Activated naive CD4-positive, alpha-beta T cell treated with anti-CD3 and anti-CD28 coated beads, Interleukin-2, amount 50 U/mL, for 72 hours (primary cell): ENCODE results near the gene THBS4. TPM values are rescaled to one million over a fixed set of nuclear protein-coding genes. Genes with fewer than 3 reads are reported as not detected.
A peak's percentile ranks its signal among the peaks of the same experiment; 100 is the strongest.

Source experiments
- ATAC-seq, 2 donors: fragments of 150-1000 bp; cut with Tn5 transposase; 2 replicates each; pipeline ENCODE4 v1.10.0; 2021; ENCODE audit warnings: mild to moderate bottlenecking in 2 of 2, moderate library complexity in 2 of 2
- DNase-seq, 2 donors: peaks; one replicate each; pipeline ENCODE4 v3.0.0; 2021 to 2022; ENCODE audit warnings: low spot score in 2 of 2
- H3K27ac Mint-ChIP-seq, 2 donors: one replicate each; pipeline ENCODE4 v1.8.0; 2022; ENCODE audit warnings: mild to moderate bottlenecking in 2 of 2, mixed read lengths in 2 of 2
- H3K36me3 Mint-ChIP-seq, 2 donors: one replicate each; pipeline ENCODE4 v1.8.0; 2022; ENCODE audit warnings: mixed read lengths in 2 of 2
- H3K9me3 Mint-ChIP-seq, 2 donors: one replicate each; pipeline ENCODE4 v1.8.0; 2022; ENCODE audit warnings: mixed read lengths in 2 of 2
- total RNA-seq, 2 donors: library from RNA; stranded (reverse); gene quantifications; one replicate each; pipeline ENCODE4 v1.2.3, GENCODE V29; 2022

THBS4 gene
- total RNA-seq, 2 donors from 2014 or later = 2.0 TPM

DNA sequence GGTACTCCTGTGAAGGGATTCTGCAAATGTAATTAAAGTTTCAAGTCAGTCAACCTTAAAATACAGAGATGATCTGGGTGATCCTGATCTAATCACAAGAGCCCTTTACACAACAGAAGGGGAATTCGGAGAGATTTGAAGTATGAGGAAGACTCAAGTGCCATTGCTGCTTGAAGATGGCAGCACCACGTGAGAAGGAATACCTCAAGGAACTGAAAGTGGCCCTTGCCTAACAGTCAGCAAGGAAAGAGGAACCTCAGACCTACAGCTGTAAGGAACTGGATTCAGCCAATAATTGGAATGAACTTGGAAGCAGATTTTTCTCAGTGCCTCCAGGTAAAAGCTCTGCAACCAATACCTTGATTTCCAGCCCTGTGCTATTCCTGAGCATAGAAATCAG is 87.4 kb downstream of the THBS4 start:
- peaks cover 0 to 4% of the 10 kb centered on the region in 2 donors for H3K9me3 Mint-ChIP-seq
- H3K36me3 Mint-ChIP-seq = peaks cover 0 to 8% of the 10 kb centered on the region in 2 donors
- ATAC-seq (no peak), DNase-seq (no peak)
- H3K27ac Mint-ChIP-seq = no peak overlapping the region

DNA sequence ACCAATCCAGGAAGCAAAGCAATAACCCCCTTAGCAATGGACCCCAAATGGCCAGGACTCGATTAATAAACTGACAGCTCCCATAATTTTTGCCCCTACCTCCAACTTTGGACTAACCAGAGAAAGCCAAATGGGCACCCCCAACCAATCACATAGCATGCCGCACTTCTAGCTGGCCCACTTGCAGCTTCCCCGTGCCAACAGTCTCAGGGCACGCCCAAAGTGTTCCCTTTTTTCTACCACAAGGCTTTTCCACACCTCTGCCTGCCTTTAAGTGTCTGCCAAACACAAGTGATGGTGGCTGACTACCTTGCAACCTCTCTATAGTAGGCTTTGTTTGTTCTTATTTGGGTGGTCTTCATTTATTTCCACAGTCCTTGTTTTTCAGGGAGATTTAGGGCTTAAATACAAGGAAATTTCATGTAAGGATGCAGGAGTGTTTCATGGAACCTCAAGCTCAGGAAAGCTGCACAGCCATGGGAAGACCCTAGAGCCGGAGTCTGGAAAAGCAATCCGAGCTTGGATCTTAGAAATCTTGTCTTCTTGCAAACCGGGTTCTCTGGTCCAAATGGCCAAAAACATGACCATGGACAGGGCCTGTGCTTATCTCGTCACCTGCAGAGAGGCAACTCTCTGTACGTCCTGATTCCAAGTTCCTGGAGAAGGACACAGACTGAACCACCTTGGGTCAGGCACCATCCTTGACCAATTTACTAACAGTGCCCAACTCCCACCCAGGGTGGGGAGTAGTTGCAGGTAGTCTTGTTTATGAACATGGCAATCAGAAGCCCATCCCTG is 89.2 kb downstream of the THBS4 start:
- DNase-seq (no peak), ATAC-seq (no peak)
- Mint-ChIP-seq H3K36me3 (peaks cover 8 to 9% of the 10 kb centered on the region in 2 donors), H3K27ac (no peak overlapping the region), H3K9me3 (no peaks in the 10 kb centered on the region)

DNA sequence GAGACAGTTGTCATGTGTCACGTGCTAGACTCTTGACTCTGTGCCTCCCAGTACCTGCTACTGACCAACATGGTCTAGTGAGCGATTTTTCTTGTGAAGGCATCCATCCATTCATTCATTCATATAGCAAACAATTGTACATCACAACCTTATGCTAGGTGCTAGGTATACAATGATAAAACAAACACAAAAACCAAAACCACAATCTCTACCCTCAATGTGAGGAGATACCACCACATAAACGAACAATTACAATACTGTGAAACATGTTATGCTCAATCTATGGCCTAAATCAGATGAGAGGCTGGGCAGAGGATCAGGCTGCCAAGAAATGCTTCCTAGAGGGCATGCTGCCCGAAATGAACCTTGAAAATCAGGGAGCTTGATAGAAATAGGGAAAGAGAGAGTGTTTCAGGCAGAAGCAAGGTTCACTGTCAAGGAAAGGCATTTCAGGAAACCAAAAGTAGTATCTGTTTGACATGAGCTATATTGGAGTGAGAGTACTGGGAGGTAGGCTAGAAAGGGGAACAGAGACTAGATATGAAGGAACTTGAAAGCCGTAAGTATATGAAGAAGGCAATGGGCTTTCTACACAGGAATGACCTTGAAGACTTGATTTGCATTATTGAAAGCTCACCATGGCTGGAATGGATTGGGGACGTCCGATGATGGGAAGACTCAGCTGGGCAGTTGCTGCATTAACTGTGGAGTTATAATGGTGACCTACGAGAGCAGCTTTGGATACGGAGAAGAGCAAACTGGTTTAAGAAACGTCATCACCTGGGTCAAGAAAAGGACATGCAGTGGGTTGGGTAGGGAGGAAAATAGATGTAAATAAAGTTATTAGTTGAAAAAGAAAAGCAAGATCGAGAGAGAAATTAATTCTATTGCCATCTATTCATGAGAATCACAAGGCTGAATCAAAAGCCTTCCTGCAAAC is 90.1 kb downstream of the THBS4 start:
- Mint-ChIP-seq H3K27ac (peak overlapping the region; percentile 51 to 67), H3K9me3 (peaks cover 0 to under 1% of the 10 kb centered on the region in 2 donors)
- ATAC-seq = peak in 1 of 2 donors; percentile 34

DNA sequence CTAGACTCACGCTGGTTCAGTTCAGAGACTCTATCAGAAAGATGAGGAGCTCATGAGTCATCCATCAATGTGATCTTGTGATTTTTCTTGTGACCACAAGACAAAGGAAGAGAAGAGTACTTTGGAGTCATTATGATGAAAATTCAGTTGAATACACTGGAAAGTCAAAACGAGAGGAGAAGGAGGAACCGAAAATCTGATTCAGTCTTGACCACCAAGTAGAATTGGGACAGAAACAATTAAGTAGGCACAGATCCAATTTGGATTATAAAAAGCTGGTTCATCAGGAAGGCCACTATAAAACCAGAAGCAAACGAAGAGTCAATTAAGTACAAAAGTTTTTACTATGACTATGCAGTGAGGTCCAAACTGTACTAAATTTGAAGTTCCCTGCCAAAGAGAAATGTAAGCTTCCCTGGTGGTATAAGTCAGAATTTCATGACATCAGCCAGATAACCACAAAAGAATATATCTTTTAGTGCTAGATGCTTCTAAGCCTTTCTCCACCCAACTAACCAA is 90.9 kb downstream of the THBS4 start:
- peak; percentile 85 to 93 for ATAC-seq
- peak overlapping the region; percentile 51 to 67 for H3K27ac Mint-ChIP-seq

More for the DNA sequence above, 90.1 kb downstream of the THBS4 start:
- DNase-seq = no peak
- peaks cover 8 to 10% of the 10 kb centered on the region in 2 donors for H3K36me3 Mint-ChIP-seq

DNA sequence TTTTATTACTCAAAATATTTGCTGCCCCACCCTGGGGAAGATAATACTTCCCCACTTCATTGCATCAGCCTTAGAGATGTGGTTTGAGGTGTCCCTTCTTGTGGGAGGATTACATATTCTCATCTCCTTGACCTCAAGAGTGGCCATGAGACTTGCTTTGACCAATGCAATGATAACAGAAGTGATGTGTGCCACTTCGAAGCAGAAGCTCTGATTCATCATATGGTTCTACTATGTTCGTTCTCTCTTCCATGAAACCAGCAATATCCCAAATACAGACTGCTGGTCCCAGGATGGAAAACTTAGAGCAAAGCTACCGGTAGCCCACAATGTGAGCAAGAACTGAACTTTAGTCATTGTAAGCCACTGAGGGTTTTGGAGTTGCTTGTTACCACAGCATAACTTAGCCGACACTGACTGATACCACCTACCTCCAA is 92.0 kb downstream of the THBS4 start:
- peak in 1 of 2 donors; percentile 62 for DNase-seq
- peak overlapping the region in 1 of 2 donors; percentile 67 for H3K27ac Mint-ChIP-seq

More for the DNA sequence above, 90.9 kb downstream of the THBS4 start:
- peak in 1 of 2 donors; percentile 24 for DNase-seq
- peaks cover 9 to 18% of the 10 kb centered on the region in 2 donors for H3K36me3 Mint-ChIP-seq
- peaks cover 6 to 7% of the 10 kb centered on the region in 2 donors for H3K9me3 Mint-ChIP-seq

DNA sequence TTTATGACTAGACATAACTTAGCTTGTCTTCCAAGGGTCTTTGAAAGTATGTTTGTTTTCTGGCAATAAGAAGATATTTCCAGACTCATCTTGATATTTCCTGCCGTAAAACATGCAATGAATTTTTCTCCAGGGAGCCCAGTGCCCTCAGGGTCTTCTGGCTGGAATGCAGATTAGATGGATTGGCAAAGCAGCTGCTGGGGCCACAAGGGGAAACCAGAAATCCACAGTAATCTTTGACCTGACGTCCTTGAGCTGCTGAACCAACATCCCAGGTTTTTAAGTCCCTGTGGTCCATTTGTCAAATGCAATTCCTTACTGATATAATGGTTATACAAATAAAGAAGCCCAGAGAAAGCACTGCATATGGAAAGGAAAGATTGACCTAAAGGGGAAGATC is 93.0 kb downstream of the THBS4 start:
- no peak for DNase-seq
- Mint-ChIP-seq H3K27ac (no peak overlapping the region), H3K36me3 (peaks cover 14 to 32% of the 10 kb centered on the region in 2 donors)

More for the DNA sequence above, 92.0 kb downstream of the THBS4 start:
- Mint-ChIP-seq H3K9me3 (peaks cover 11 to 16% of the 10 kb centered on the region in 2 donors), H3K36me3 (peaks cover 14 to 29% of the 10 kb centered on the region in 2 donors)
- ATAC-seq = peak in 1 of 2 donors; percentile 77

DNA sequence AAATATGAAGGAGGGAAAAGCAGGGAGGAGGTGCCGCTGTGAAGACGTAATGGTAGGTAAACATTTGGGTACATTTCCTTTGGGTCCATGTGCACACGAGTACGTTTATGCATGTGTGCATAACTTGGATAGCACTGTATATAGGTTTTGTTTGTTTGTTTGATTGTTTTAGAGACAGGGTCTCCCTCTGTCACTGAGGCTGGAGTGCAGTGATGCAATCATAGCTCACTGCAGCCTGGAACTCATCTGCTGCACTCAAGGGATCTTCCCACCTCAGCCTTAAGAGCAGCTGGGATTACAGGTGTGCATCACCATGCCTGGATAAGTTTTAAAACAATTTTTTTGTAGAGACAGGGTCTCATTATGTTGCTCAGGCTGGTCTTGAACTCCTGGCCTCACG is 94.0 kb downstream of the THBS4 start:
- peaks cover 11 to 21% of the 10 kb centered on the region in 2 donors for H3K9me3 Mint-ChIP-seq
- no peak for ATAC-seq
- peaks cover 13 to 32% of the 10 kb centered on the region in 2 donors for H3K36me3 Mint-ChIP-seq
- H3K27ac Mint-ChIP-seq = no peak overlapping the region
- no peak for DNase-seq

More for the DNA sequence above, 93.0 kb downstream of the THBS4 start:
- peaks cover 11 to 21% of the 10 kb centered on the region in 2 donors for H3K9me3 Mint-ChIP-seq
- no peak for ATAC-seq

Other genes starting within 250 kb of the THBS4 start
- gene MTX3, start 44.1 kb upstream of the THBS4 start, total RNA-seq = 10 to 100 TPM; 10.4 to 23.4 TPM
- 10 to 100 TPM; 34.4 to 50.4 TPM for gene SERINC5, start 220.7 kb downstream of the THBS4 start, total RNA-seq